Muscle layer of colon (tissue), 2 donors: ENCODE data around the gene RASGRF1.
A peak's percentile ranks its signal among the peaks of the same experiment; 100 is the strongest.

Experiments
- H3K27ac ChIP-seq: one replicate; pipeline ENCODE4 v1.7.0; 2013; ENCODE audit warnings: low read depth, mild to moderate bottlenecking, low read length, moderate library complexity
- H3K27me3 ChIP-seq, 2 donors: one replicate each; pipeline ENCODE4 v1.7.0; 2013; ENCODE audit warnings: low read length in 2 of 2, mild to moderate bottlenecking in 2 of 2; ENCODE audit not compliant: insufficient read depth in 2 of 2, control insufficient read depth in 1 of 2
- H3K36me3 ChIP-seq: one replicate; pipeline ENCODE4 v1.7.0; 2013; ENCODE audit warnings: mild to moderate bottlenecking, low read length; ENCODE audit not compliant: insufficient read depth
- H3K4me1 ChIP-seq: one replicate; pipeline ENCODE4 v1.7.0; 2013; ENCODE audit warnings: mild to moderate bottlenecking, low read length; ENCODE audit not compliant: insufficient read depth
- H3K4me3 ChIP-seq, 2 donors: one replicate each; pipeline ENCODE4 v1.7.0; 2013; ENCODE audit warnings: low read length in 2 of 2, low read depth in 1 of 2, mild to moderate bottlenecking in 1 of 2, moderate library complexity in 1 of 2
- H3K9ac ChIP-seq: one replicate; pipeline ENCODE4 v1.7.0; 2013; ENCODE audit warnings: low read length
- H3K9me3 ChIP-seq: one replicate; pipeline ENCODE4 v1.7.0; 2013; ENCODE audit warnings: mild to moderate bottlenecking, low read length
- donor health status: abdominal sarcoma.
- donor health status: Adenocarcinoma of cecum.

The RASGRF1 gene

GRCh38 chr15:78916088-78916487 is 174.5 kb downstream of the RASGRF1 start:
- Histone ChIP-seq H3K4me3 (no peak overlapping the region), H3K9ac (no peak overlapping the region), H3K27ac (peak overlapping the region; percentile 59), H3K36me3 (peaks cover 33% of the 10 kb centered on the region), H3K4me1 (peaks cover 41% of the 10 kb centered on the region), H3K27me3 (no peaks in the 10 kb centered on the region), H3K9me3 (no peaks in the 10 kb centered on the region)

GRCh38 chr15:78915341-78916087 is 175.1 kb downstream of the RASGRF1 start:
- no peak overlapping the region for H3K4me3 ChIP-seq
- peaks cover 41% of the 10 kb centered on the region for H3K4me1 ChIP-seq
- no peaks in the 10 kb centered on the region for H3K27me3 ChIP-seq
- no peak overlapping the region for H3K9ac ChIP-seq
- peaks cover 33% of the 10 kb centered on the region for H3K36me3 ChIP-seq
- no peaks in the 10 kb centered on the region for H3K9me3 ChIP-seq
- peak overlapping the region; percentile 59 for H3K27ac ChIP-seq

- no peaks in the 10 kb centered on the region for H3K9me3 ChIP-seq
- peaks cover 41% of the 10 kb centered on the region for H3K36me3 ChIP-seq
- H3K27ac ChIP-seq: peak overlapping the region; percentile 66
- no peaks in the 10 kb centered on the region for H3K27me3 ChIP-seq
- H3K9ac ChIP-seq: no peak overlapping the region
- no peak overlapping the region for H3K4me3 ChIP-seq
- H3K4me1 ChIP-seq: peaks cover 49% of the 10 kb centered on the region
Measured at GRCh38 chr15:78914027-78914764, 176.4 kb downstream of the RASGRF1 start.

- no peaks in the 10 kb centered on the region for H3K27me3 ChIP-seq
- H3K9ac ChIP-seq: no peak overlapping the region
- H3K9me3 ChIP-seq: no peaks in the 10 kb centered on the region
- peaks cover 49% of the 10 kb centered on the region for H3K4me1 ChIP-seq
- no peak overlapping the region for H3K4me3 ChIP-seq
- peaks cover 42% of the 10 kb centered on the region for H3K36me3 ChIP-seq
- no peak overlapping the region for H3K27ac ChIP-seq
Measured at GRCh38 chr15:78913012-78913411, 177.6 kb downstream of the RASGRF1 start.

- Histone ChIP-seq H3K4me1 (peaks cover 43% of the 10 kb centered on the region), H3K27me3 (no peaks in the 10 kb centered on the region), H3K9ac (no peak overlapping the region), H3K4me3 (no peak overlapping the region), H3K9me3 (no peaks in the 10 kb centered on the region), H3K36me3 (peaks cover 45% of the 10 kb centered on the region), H3K27ac (no peak overlapping the region)
Measured at GRCh38 chr15:78912316-78912715, 178.3 kb downstream of the RASGRF1 start.

- Histone ChIP-seq H3K4me3 (no peak overlapping the region), H3K9ac (no peak overlapping the region), H3K27me3 (no peaks in the 10 kb centered on the region), H3K36me3 (peaks cover 59% of the 10 kb centered on the region), H3K4me1 (peaks cover 36% of the 10 kb centered on the region), H3K9me3 (no peaks in the 10 kb centered on the region), H3K27ac (peak overlapping the region; percentile 19)
Measured at GRCh38 chr15:78910271-78910670, 180.3 kb downstream of the RASGRF1 start.
